ENCODE data around the gene HID1. TPM values are rescaled to one million over a fixed set of nuclear protein-coding genes. Genes with fewer than 3 reads are reported as not detected.

Gene HID1
- total and polyA plus RNA-seq, 2 of the 4 experiments (the other 2 are of a cell fraction), result 0.18 to 1.7 TPM

- Histone ChIP-seq H3K36me3 (ENCODE audit: control insufficient read depth, insufficient read depth, low read length) (no peaks in the 10 kb centered on the region), H3K56ac (ENCODE audit: extremely low read depth, insufficient read depth, low read length) (no peak overlapping the region), H3K9ac (ENCODE audit: low read depth, low read length) (no peak overlapping the region), H2AK9ac (replicated peaks; ENCODE audit: low read depth, low read length, poor library complexity) (no peak overlapping the region), H3K79me1 (ENCODE audit: low read depth in 1 of 2, low read length in 2 of 2) (no peaks in the 10 kb centered on the region), H4K8ac (ENCODE audit: low read depth in 2 of 2, low read length in 2 of 2) (no peak overlapping the region), H3K18ac (ENCODE audit: low read depth, low read length) (no peak overlapping the region), H4K5ac (ENCODE audit: low read depth, low read length) (no peak overlapping the region), H2AFZ (replicated peaks; ENCODE audit: low read length, poor library complexity) (no peak overlapping the region), H4K20me1 (ENCODE audit: insufficient read depth, low read length) (no peaks in the 10 kb centered on the region), H2BK5ac (ENCODE audit: low read depth, low read length, poor library complexity, severe bottlenecking) (no peak overlapping the region), H3K14ac (replicated peaks; ENCODE audit: low read depth, low read length) (no peak overlapping the region), H2AK5ac (ENCODE audit: low read depth, low read length) (no peak overlapping the region), H3K9me1 (ENCODE audit: insufficient read depth, low read length) (no peaks in the 10 kb centered on the region), H2BK15ac (ENCODE audit: low read depth, low read length) (no peak overlapping the region), H3K27me3 (ENCODE audit: control insufficient read depth, insufficient read depth, low read length) (peaks cover 67% of the 10 kb centered on the region), H4K91ac (ENCODE audit: insufficient read depth, low read depth, low read length) (no peak overlapping the region), H2BK120ac (ENCODE audit: low read depth, low read length) (no peak overlapping the region), H2BK20ac (ENCODE audit: low read depth, low read length) (no peak overlapping the region), H3K23ac (ENCODE audit: low read depth, low read length) (no peak overlapping the region), H3K27ac (ENCODE audit: insufficient read depth, low read length) (no peak overlapping the region), H3K4me3 (ENCODE audit: insufficient read depth, low read depth, low read length) (no peak overlapping the region), H3K4me2 (ENCODE audit: low read depth, low read length) (no peak overlapping the region), H3K9me3 (ENCODE audit: control insufficient read depth, insufficient read depth, low read length) (no peaks in the 10 kb centered on the region), H3K4me1 (ENCODE audit: control insufficient read depth, insufficient read depth, low read length) (no peaks in the 10 kb centered on the region), H3K4ac (ENCODE audit: low read depth, low read length) (no peak overlapping the region)
- no TSS peak for BruUV-seq (replicated peaks)
- in situ Hi-C loops (cut with MboI; ENCODE audit: low sequenced_read_pairs), result no loop called here
- POLR2A ChIA-PET (ENCODE audit: unreplicated experiment), result no interaction called here
- intact Hi-C loops (cut with micrococcal nuclease), result no loop called here
- TF ChIP-seq SMC3 (IDR thresholded peaks at IDR 0.05; ENCODE audit: low read depth, low read length) (no peak), FOS (IDR thresholded peaks at IDR 0.05; ENCODE audit: low read depth, low read length) (no peak), MAFK (IDR thresholded peaks at IDR 0.05; ENCODE audit: low read depth, low read length) (no peak)
- WGBS, 2 experiments (ENCODE audit: extremely low coverage in 2 of 2, insufficient read length in 1 of 2), result 11% methylated on average over 3 of the region's 8 CpGs; no CpG with 5 or more reads in 1 of the 2 experiments
- CTCF ChIA-PET, result interaction anchor here (1.5 kb wide), 1 partner anchor 21 kb away, joined by 3 read pairs; no protein-coding TSS in a partner anchor
- no peak for DNase-seq
- no peak for ATAC-seq (ENCODE audit: low read depth)
- dilution Hi-C loops (cut with HindIII; ENCODE audit: low sequenced_read_pairs, unreplicated experiment), result no loop called here
Observed at GRCh38 chr17:74938194-74938950, 34.2 kb downstream of the HID1 start.
